Parathyroid adenoma (tissue), 2 donors: Measurements from ENCODE around the gene CTBP2.

Source experiments
- H2AFZ ChIP-seq: fragments of 300-600 bp; sonication (generic); one replicate; pipeline ENCODE4 v1.7.0; 2017; ENCODE audit warnings: antibody characterized with exemption, mild to moderate bottlenecking
- H3K27ac ChIP-seq: fragments of 300-600 bp; sonication (generic); one replicate; pipeline ENCODE4 v1.7.0; 2017
- H3K27me3 ChIP-seq: fragments of 300-600 bp; sonication (generic); one replicate; pipeline ENCODE4 v1.7.0; 2017; ENCODE audit warnings: low read length; ENCODE audit not compliant: control insufficient read depth, insufficient read depth
- H3K36me3 ChIP-seq: fragments of 300-600 bp; sonication (generic); one replicate; pipeline ENCODE4 v1.7.0; 2017; ENCODE audit warnings: low read length; ENCODE audit not compliant: control insufficient read depth, insufficient read depth
- H3K4me1 ChIP-seq: fragments of 300-600 bp; sonication (generic); one replicate; pipeline ENCODE4 v1.7.0; 2017; ENCODE audit warnings: control low read depth
- H3K4me2 ChIP-seq: fragments of 300-600 bp; sonication (generic); one replicate; pipeline ENCODE4 v1.7.0; 2017; ENCODE audit warnings: low read length
- H3K4me3 ChIP-seq: fragments of 300-600 bp; sonication (generic); one replicate; pipeline ENCODE4 v1.7.0; 2017; ENCODE audit warnings: low read depth, low read length
- H3K79me2 ChIP-seq: fragments of 300-600 bp; sonication (generic); one replicate; pipeline ENCODE4 v1.7.0; 2017; ENCODE audit warnings: control low read depth
- H3K9ac ChIP-seq: fragments of 300-600 bp; sonication (generic); one replicate; pipeline ENCODE4 v1.7.0; 2017; ENCODE audit warnings: mild to moderate bottlenecking
- H3K9me3 ChIP-seq: fragments of 300-600 bp; sonication (generic); one replicate; pipeline ENCODE4 v1.7.0; 2017; ENCODE audit warnings: low read length; ENCODE audit not compliant: control insufficient read depth
- CTCF ChIP-seq: fragments of 300-600 bp; sonication (generic); IDR thresholded peaks from one replicate; pipeline ENCODE4 v1.7.0; 2017; ENCODE audit warnings: antibody characterized with exemption, mild to moderate bottlenecking
- donor health status: primary hyperparathyroidism.

CTBP2 gene

GRCh38 chr10:125025341-125025740 lies 135.0 kb downstream of the CTBP2 start:
- Histone ChIP-seq H2AFZ (no peak overlapping the region), H3K9ac (no peak overlapping the region), H3K27me3 (no peaks in the 10 kb centered on the region), H3K9me3 (no peaks in the 10 kb centered on the region), H3K27ac (no peak overlapping the region), H3K79me2 (peaks cover 16% of the 10 kb centered on the region), H3K36me3 (no peaks in the 10 kb centered on the region), H3K4me2 (no peak overlapping the region), H3K4me1 (peaks cover 18% of the 10 kb centered on the region), H3K4me3 (no peak overlapping the region)
- no peak for TF ChIP-seq CTCF

DNA sequence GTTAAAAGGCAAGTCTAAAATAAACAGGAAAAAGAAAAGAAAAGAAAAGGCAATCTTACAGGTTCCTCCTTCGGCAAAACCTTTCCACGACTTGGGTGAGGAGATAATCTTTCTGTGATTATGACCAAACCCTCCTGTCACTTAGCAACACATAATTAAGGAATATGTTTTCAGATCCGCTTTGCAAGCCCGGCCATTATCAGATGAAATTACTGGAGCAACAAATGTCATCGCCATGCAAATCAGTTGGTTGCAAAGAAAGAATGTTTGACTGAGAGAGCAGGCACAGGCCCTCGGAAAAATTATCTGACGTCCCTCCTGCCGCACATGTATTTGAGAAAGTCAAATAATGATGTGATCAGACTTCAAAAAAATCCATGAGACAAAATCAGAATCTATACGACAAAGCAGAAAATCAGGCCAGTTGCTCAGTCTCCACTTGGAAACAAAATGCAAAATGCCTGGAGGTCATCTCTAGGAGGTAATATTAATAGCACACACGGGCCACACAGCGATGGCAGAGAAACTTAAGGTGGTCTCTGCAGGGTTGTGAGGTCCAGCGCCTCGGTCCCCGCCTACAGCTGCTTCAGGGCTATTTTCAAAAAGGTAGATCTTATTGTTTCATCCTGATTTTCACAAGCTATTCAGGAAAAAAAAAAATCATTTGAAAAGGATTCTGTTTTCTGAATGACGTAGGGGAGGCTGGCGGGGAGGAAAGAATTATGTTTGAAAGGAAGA lies 135.7 kb downstream of the CTBP2 start:
- H2AFZ ChIP-seq, result peak overlapping the region; percentile 73
- peak overlapping the region; percentile 23 for H3K4me3 ChIP-seq
- TF ChIP-seq CTCF, result no peak
- no peaks in the 10 kb centered on the region for H3K9me3 ChIP-seq
- H3K79me2 ChIP-seq, result peaks cover 23% of the 10 kb centered on the region
- no peaks in the 10 kb centered on the region for H3K27me3 ChIP-seq
- H3K9ac ChIP-seq, result no peak overlapping the region
- no peaks in the 10 kb centered on the region for H3K36me3 ChIP-seq
- peak overlapping the region; percentile 59 for H3K4me2 ChIP-seq
- H3K4me1 ChIP-seq, result peaks cover 18% of the 10 kb centered on the region
- peak overlapping the region; percentile 55 for H3K27ac ChIP-seq

GRCh38 chr10:125023862-125024496 lies 136.4 kb downstream of the CTBP2 start:
- Histone ChIP-seq H3K27ac (peak overlapping the region; percentile 55), H3K9ac (no peak overlapping the region), H3K4me2 (peak overlapping the region; percentile 59), H2AFZ (peak overlapping the region; percentile 73), H3K27me3 (no peaks in the 10 kb centered on the region), H3K79me2 (peaks cover 29% of the 10 kb centered on the region), H3K36me3 (no peaks in the 10 kb centered on the region), H3K4me3 (peak overlapping the region; percentile 23), H3K4me1 (peaks cover 18% of the 10 kb centered on the region), H3K9me3 (no peaks in the 10 kb centered on the region)
- TF ChIP-seq CTCF, result no peak

- no peak for TF ChIP-seq CTCF
- H3K79me2 ChIP-seq, result peaks cover 36% of the 10 kb centered on the region
- H3K9me3 ChIP-seq, result no peaks in the 10 kb centered on the region
- H3K27me3 ChIP-seq, result no peaks in the 10 kb centered on the region
- peaks cover 18% of the 10 kb centered on the region for H3K4me1 ChIP-seq
- H2AFZ ChIP-seq, result peak overlapping the region; percentile 73
- no peak overlapping the region for H3K9ac ChIP-seq
- H3K4me2 ChIP-seq, result peak overlapping the region; percentile 59
- H3K27ac ChIP-seq, result peak overlapping the region; percentile 55
- peak overlapping the region; percentile 18 for H3K4me3 ChIP-seq
- no peaks in the 10 kb centered on the region for H3K36me3 ChIP-seq
Observed at GRCh38 chr10:125023255-125023654, 137.1 kb downstream of the CTBP2 start.
